GM10847 (cell line): ENCODE data around the gene SLC26A1.

Source experiments
- POLR2A ChIP-seq: IDR thresholded peaks from 2 replicates; pipeline ENCODE4 v1.6.1; 2011; ENCODE audit not compliant: insufficient read length; ENCODE audit errors: extremely low read depth

The SLC26A1 gene

GRCh38 chr4:993111-994029, at the start of gene SLC26A1:
SLC26A1 (minus strand) TSS chr4:993404; CDS start chr4:991703, 1,701 bp downstream.
- no peak for TF ChIP-seq POLR2A

GRCh38 chr4:1042352-1043055, 49.3 kb upstream of the SLC26A1 start:
- TF ChIP-seq POLR2A: no peak

- no peak for TF ChIP-seq POLR2A
Measured at GRCh38 chr4:1041936-1042330, 48.7 kb upstream of the SLC26A1 start.

GRCh38 chr4:1041147-1041935, 48.1 kb upstream of the SLC26A1 start:
- no peak for TF ChIP-seq POLR2A

GRCh38 chr4:1040344-1041146, 47.3 kb upstream of the SLC26A1 start:
- TF ChIP-seq POLR2A: no peak

- TF ChIP-seq POLR2A: no peak
Measured at GRCh38 chr4:1039493-1040343, 46.5 kb upstream of the SLC26A1 start.

GRCh38 chr4:1038948-1039492, 45.8 kb upstream of the SLC26A1 start:
- TF ChIP-seq POLR2A: no peak

- TF ChIP-seq POLR2A: no peak
Measured at GRCh38 chr4:1036976-1037810, 44.0 kb upstream of the SLC26A1 start.

- TF ChIP-seq POLR2A: no peak
Measured at GRCh38 chr4:1036095-1036494, 42.9 kb upstream of the SLC26A1 start.

- no peak for TF ChIP-seq POLR2A
Measured at GRCh38 chr4:1035510-1035909, 42.3 kb upstream of the SLC26A1 start.

- no peak for TF ChIP-seq POLR2A
Measured at GRCh38 chr4:1033840-1034551, 40.8 kb upstream of the SLC26A1 start.

GRCh38 chr4:1032861-1033260, 39.7 kb upstream of the SLC26A1 start:
- TF ChIP-seq POLR2A: no peak
